ENCODE measurements around the gene PDE1C. TPM values are rescaled to one million over a fixed set of nuclear protein-coding genes. Genes with fewer than 3 reads are reported as not detected.

The PDE1C gene
- total RNA-seq, 1 experiment from 2014 or later: 32.4 TPM

- DNase-seq: no peak
- Histone ChIP-seq H3K9me3 (no peaks in the 10 kb centered on the region), H3K27me3 (no peaks in the 10 kb centered on the region), H3K36me3 (no peaks in the 10 kb centered on the region), H3K4me3 (no peak overlapping the region)
These were observed 335.8 kb downstream of the PDE1C start for GRCh38 chr7:31734456-31734855.

GRCh38 chr7:31729195-31729804, 340.9 kb downstream of the PDE1C start:
- Histone ChIP-seq H3K9me3 (no peaks in the 10 kb centered on the region), H3K4me3 (no peak overlapping the region), H3K27me3 (no peaks in the 10 kb centered on the region)

GRCh38 chr7:31724696-31725095, 345.5 kb downstream of the PDE1C start:
- no peak overlapping the region for H3K4me3 ChIP-seq
- DNase-seq: no peak
- no peaks in the 10 kb centered on the region for H3K9me3 ChIP-seq
- H3K36me3 ChIP-seq: no peaks in the 10 kb centered on the region
- no peaks in the 10 kb centered on the region; the same call in 1 of the 2 replicates for H3K27me3 ChIP-seq

More at GRCh38 chr7:31729195-31729804, 340.9 kb downstream of the PDE1C start:
- no peaks in the 10 kb centered on the region for H3K36me3 ChIP-seq
- DNase-seq: no peak

GRCh38 chr7:31720366-31720765, 349.8 kb downstream of the PDE1C start:
- no peaks in the 10 kb centered on the region for H3K9me3 ChIP-seq
- DNase-seq: no peak
- H3K36me3 ChIP-seq: no peaks in the 10 kb centered on the region
- no peaks in the 10 kb centered on the region; the same call in 1 of the 2 replicates for H3K27me3 ChIP-seq
- no peak overlapping the region for H3K4me3 ChIP-seq

- Histone ChIP-seq H3K4me3 (no peak overlapping the region), H3K9me3 (no peaks in the 10 kb centered on the region), H3K27me3 (no peaks in the 10 kb centered on the region; the same call in 1 of the 2 replicates), H3K36me3 (no peaks in the 10 kb centered on the region)
- no peak for DNase-seq
These were observed 353.9 kb downstream of the PDE1C start for GRCh38 chr7:31716355-31716754.

- H3K36me3 ChIP-seq: no peaks in the 10 kb centered on the region
- peaks cover 10% of the 10 kb centered on the region for H3K27me3 ChIP-seq
- no peak for DNase-seq
- no peak overlapping the region for H3K4me3 ChIP-seq
- no peaks in the 10 kb centered on the region for H3K9me3 ChIP-seq
These were observed 360.0 kb downstream of the PDE1C start for GRCh38 chr7:31710171-31710570.

- DNase-seq: no peak
- Histone ChIP-seq H3K4me3 (no peak overlapping the region), H3K27me3 (peaks cover 16% of the 10 kb centered on the region), H3K9me3 (no peaks in the 10 kb centered on the region), H3K36me3 (no peaks in the 10 kb centered on the region)
These were observed 363.1 kb downstream of the PDE1C start for GRCh38 chr7:31707089-31707488.

- no peak for DNase-seq
- Histone ChIP-seq H3K36me3 (no peaks in the 10 kb centered on the region), H3K9me3 (no peaks in the 10 kb centered on the region), H3K27me3 (peaks cover 16% of the 10 kb centered on the region), H3K4me3 (no peak overlapping the region)
These were observed 364.8 kb downstream of the PDE1C start for GRCh38 chr7:31705377-31705776.

- no peak overlapping the region for H3K4me3 ChIP-seq
- H3K9me3 ChIP-seq: no peaks in the 10 kb centered on the region
- no peak for DNase-seq
- H3K36me3 ChIP-seq: no peaks in the 10 kb centered on the region
- peaks cover 17% of the 10 kb centered on the region for H3K27me3 ChIP-seq
These were observed 367.9 kb downstream of the PDE1C start for GRCh38 chr7:31702354-31702753.
